ENCODE results near the gene RAD54L. TPM values are rescaled to one million over a fixed set of nuclear protein-coding genes. Genes with fewer than 3 reads are reported as not detected.
"Not testable (repeated sequence)": the region's sequence is repeated elsewhere in the genome, so short reads cannot be mapped to it uniquely, and the experiment has no call there.

The RAD54L gene
- total RNA-seq, 3 donors from 2014 or later (not counting 1 experiment from before 2014, with no cell fraction given): 1.8 to 2.3 (median 1.8) TPM

- H3K36me3 Mint-ChIP-seq: no peaks in the 10 kb centered on the region
- intact Hi-C loops (cut with micrococcal nuclease): no loop called here
- Histone ChIP-seq H3K27ac (ENCODE audit: low read length) (no peak overlapping the region), H3K9me3 (ENCODE audit: control insufficient read depth, insufficient read depth, low read length) (no peaks in the 10 kb centered on the region), H3K4me3 (ENCODE audit: low read length) (no peak overlapping the region), H3K36me3 (ENCODE audit: control insufficient read depth, insufficient read depth, low read length) (no peaks in the 10 kb centered on the region), H3K27me3 (ENCODE audit: control insufficient read depth, insufficient read depth, low read length) (no peaks in the 10 kb centered on the region), H3K4me1 (ENCODE audit: control insufficient read depth, insufficient read depth, low read length) (peaks cover 16% of the 10 kb centered on the region)
- ATAC-seq: no peak
- H3K27ac Mint-ChIP-seq: no peak overlapping the region
- no peak overlapping the region for H3K4me3 Mint-ChIP-seq
- peaks cover 0 to 16% of the 10 kb centered on the region in 2 donors for H3K4me1 Mint-ChIP-seq
- no peaks in the 10 kb centered on the region for H3K9me3 Mint-ChIP-seq
- no peaks in the 10 kb centered on the region for H3K27me3 Mint-ChIP-seq (ENCODE audit: low read depth in 2 of 2)
- 100% methylated on average over 1 of the region's 1 CpG for WGBS (ENCODE audit: insufficient coverage)
- no peak for DNase-seq
- no peak for TF ChIP-seq CTCF (IDR thresholded peaks at IDR 0.05)
Observed at GRCh38 chr1:46242918-46243317, 4.6 kb upstream of the RAD54L start.

- H3K4me1 ChIP-seq (ENCODE audit: control insufficient read depth, insufficient read depth, low read length): peaks cover 19% of the 10 kb centered on the region
- ATAC-seq; H3K36me3 ChIP-seq (ENCODE audit: control insufficient read depth, insufficient read depth, low read length); H3K36me3 Mint-ChIP-seq; H3K27me3 ChIP-seq (ENCODE audit: control insufficient read depth, insufficient read depth, low read length); H3K27ac ChIP-seq (ENCODE audit: low read length); H3K27ac Mint-ChIP-seq; H3K27me3 Mint-ChIP-seq (ENCODE audit: low read depth in 2 of 2); H3K4me3 ChIP-seq (ENCODE audit: low read length); H3K9me3 ChIP-seq (ENCODE audit: control insufficient read depth, insufficient read depth, low read length); H3K9me3 Mint-ChIP-seq; H3K4me3 Mint-ChIP-seq; DNase-seq: not testable (repeated sequence)
- intact Hi-C loops (cut with micrococcal nuclease): loop anchor here (2.0 kb wide), 1 partner anchor 105 kb away; no protein-coding TSS in a partner anchor
- peaks cover 0 to 21% of the 10 kb centered on the region in 2 donors for H3K4me1 Mint-ChIP-seq
- 89% methylated on average over 3 of the region's 3 CpGs for WGBS (ENCODE audit: insufficient coverage)
Observed at GRCh38 chr1:46243831-46244230, 3.7 kb upstream of the RAD54L start.

- no peaks in the 10 kb centered on the region for H3K9me3 Mint-ChIP-seq
- 62% methylated on average over 3 of the region's 3 CpGs for WGBS (ENCODE audit: insufficient coverage)
- no peaks in the 10 kb centered on the region for H3K36me3 Mint-ChIP-seq
- peak in 1 of 2 donors; percentile 57 for DNase-seq
- TF ChIP-seq CTCF (IDR thresholded peaks at IDR 0.05): peak; percentile 15
- H3K27me3 Mint-ChIP-seq (ENCODE audit: low read depth in 2 of 2): no peaks in the 10 kb centered on the region
- Histone ChIP-seq H3K36me3 (ENCODE audit: control insufficient read depth, insufficient read depth, low read length) (no peaks in the 10 kb centered on the region), H3K27me3 (ENCODE audit: control insufficient read depth, insufficient read depth, low read length) (no peaks in the 10 kb centered on the region), H3K27ac (ENCODE audit: low read length) (no peak overlapping the region), H3K4me3 (ENCODE audit: low read length) (no peak overlapping the region), H3K4me1 (ENCODE audit: control insufficient read depth, insufficient read depth, low read length) (peaks cover 19% of the 10 kb centered on the region), H3K9me3 (ENCODE audit: control insufficient read depth, insufficient read depth, low read length) (no peaks in the 10 kb centered on the region)
- H3K4me3 Mint-ChIP-seq: no peak overlapping the region
- intact Hi-C loops (cut with micrococcal nuclease): loop anchor here (2.0 to 5.0 kb wide), 2 partner anchors 104 to 558 kb away; partner anchors contain the start of genes GPBP1L1 and TMEM69
- no peak for ATAC-seq
- peaks cover 0 to 21% of the 10 kb centered on the region in 2 donors for H3K4me1 Mint-ChIP-seq
- no peak overlapping the region for H3K27ac Mint-ChIP-seq
Observed at GRCh38 chr1:46244656-46245371, 2.7 kb upstream of the RAD54L start.

- H3K36me3 Mint-ChIP-seq; H3K27ac ChIP-seq (ENCODE audit: low read length); H3K4me3 Mint-ChIP-seq; H3K36me3 ChIP-seq (ENCODE audit: control insufficient read depth, insufficient read depth, low read length); DNase-seq; H3K27me3 ChIP-seq (ENCODE audit: control insufficient read depth, insufficient read depth, low read length); H3K27ac Mint-ChIP-seq; ATAC-seq; H3K27me3 Mint-ChIP-seq (ENCODE audit: low read depth in 2 of 2); H3K9me3 ChIP-seq (ENCODE audit: control insufficient read depth, insufficient read depth, low read length); H3K9me3 Mint-ChIP-seq; H3K4me3 ChIP-seq (ENCODE audit: low read length): not testable (repeated sequence)
- peaks cover 19% of the 10 kb centered on the region for H3K4me1 ChIP-seq (ENCODE audit: control insufficient read depth, insufficient read depth, low read length)
- WGBS (ENCODE audit: insufficient coverage): 96% methylated on average over 17 of the region's 17 CpGs
- intact Hi-C loops (cut with micrococcal nuclease): loop anchor here (2.0 to 5.0 kb wide), 3 partner anchors 95 to 559 kb away; partner anchors contain the start of genes GPBP1L1, NSUN4, PIK3R3 and TMEM69
- peaks cover 0 to 21% of the 10 kb centered on the region in 2 donors for H3K4me1 Mint-ChIP-seq
Observed at GRCh38 chr1:46246136-46246535, 1.4 kb upstream of the RAD54L start.
